Activated CD4-positive, alpha-beta T cell treated with anti-CD3 and anti-CD28 coated beads, Interleukin-2, amount 50 U/mL, for 1 hour (primary cell): ENCODE results near the gene GABRR3.

Source experiments
- DNase-seq: peaks from one replicate; pipeline ENCODE4 v3.0.0-alpha.2; 2020

Gene GABRR3

DNA sequence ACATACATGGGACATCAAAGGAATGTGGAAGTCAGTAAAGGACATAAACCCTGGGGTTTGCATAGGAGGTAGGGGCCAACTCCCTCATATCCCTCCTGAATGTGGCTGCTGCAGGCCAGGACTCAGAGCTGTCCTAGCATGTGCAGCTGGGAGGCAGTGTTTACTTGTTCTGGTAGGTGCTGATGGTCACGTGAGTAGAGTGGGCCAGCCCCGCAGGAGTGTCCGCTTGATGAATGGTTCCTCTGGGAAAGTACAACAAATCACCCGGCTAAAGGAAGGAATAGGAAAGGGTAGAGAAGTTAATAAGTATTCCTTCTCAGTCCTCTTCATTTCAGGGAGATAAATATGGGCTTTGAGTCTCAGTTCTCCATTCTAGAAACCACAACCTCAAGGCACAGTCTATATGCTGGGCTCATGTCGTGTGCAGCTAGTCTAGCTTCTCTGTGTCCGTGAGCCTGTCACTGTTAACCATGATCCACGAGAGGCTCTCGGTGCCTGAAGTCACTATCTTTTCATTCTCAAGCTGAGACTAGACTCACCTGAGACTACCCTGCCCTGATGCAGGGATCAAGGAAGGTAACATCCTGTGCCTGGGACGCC is 80.8 kb downstream of the GABRR3 start:
- DNase-seq, result no peak

DNA sequence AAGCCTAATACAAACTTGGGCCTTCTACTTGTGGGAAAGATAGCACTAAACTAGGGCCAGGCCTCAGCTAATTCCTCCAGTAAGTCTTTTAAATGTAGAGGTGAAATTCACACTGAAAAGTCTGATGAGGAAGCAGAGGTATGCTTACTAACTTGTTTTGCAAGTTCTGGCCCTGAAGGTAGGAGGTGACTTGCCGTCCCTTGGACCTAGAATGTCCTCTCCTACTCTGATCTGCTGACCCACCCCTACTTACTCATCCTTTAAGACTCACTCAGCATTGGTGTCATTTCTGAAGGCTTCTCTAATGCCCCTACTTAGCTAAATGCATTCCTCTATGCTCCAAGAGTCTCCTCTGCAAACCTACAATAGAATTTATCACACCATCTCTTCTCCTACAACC is 82.2 kb downstream of the GABRR3 start:
- no peak for DNase-seq

DNA sequence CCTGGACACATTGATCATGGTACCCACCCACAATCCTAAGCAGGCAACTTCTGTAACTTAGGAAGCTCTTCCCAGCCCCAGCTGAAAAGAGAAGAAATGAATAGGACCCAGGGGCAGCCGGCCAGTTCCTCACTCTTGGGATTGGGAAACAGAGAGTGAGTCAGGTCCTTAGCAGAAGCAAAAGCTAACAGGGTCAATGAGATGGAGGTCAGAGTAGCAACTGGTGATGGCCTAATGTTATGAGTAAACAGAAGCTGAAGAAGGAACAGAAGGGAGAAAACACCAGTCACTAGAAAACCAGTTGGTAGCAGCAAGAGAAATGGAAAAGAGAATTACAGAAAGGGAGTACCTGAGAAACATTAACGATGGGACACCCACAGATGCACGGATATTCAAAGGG is 82.8 kb downstream of the GABRR3 start:
- DNase-seq, result no peak

DNA sequence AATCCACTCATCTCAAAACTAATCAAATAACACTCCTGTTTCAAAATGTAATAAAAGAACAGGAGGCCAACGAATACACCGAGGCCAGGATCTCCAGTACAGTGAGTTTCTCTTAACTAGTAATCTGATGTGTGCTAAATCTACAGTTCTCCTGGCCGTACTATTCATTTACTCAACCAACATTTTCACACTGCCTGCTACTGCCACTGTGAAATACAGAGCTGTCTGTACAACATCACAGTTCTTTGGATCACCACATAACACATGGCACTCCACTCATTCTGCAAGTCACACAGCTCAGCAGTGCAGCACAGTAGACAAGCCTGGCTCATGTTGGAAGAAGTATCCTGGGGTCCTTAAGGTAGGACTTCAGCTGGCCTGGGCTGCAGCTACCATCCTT is 84.8 kb downstream of the GABRR3 start:
- no peak for DNase-seq

DNA sequence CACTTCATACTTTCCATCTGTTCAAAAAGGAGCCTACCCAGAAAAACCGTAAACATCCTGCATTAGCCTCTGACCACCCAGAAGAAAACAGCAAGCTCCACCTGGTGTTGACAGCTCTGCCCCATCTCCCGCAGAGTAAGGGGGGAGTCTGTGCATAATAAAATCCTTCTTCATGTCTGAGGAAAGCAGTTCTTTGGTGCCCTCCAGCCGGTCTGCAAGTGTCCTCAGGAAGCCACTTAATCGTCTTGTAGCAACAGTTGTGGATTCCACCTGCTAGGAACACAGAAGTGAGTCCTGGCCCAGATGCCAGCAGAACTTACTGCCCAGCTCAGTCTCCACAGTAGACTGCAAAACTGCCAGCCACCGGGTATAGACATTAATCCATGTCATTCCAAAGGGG is 85.4 kb downstream of the GABRR3 start:
- DNase-seq, result no peak

DNA sequence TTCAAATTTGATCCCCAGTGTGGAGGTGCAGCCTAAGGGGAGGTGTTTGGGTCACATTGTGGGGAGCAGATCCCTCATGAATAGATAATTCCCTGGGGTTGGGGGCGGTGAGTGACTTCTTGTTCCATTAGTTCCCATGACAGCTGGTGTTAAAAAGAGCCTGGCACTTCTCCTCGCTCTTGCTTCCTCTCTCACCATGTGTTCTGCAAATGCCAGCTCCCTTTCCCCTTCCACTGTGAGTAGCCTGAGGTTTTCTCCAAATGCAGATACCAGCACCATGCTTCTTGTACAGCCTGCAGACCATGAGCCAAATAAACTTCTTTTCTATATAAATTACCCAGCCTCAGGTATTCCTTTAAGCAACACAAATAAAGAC is 86.0 kb downstream of the GABRR3 start:
- no peak for DNase-seq

DNA sequence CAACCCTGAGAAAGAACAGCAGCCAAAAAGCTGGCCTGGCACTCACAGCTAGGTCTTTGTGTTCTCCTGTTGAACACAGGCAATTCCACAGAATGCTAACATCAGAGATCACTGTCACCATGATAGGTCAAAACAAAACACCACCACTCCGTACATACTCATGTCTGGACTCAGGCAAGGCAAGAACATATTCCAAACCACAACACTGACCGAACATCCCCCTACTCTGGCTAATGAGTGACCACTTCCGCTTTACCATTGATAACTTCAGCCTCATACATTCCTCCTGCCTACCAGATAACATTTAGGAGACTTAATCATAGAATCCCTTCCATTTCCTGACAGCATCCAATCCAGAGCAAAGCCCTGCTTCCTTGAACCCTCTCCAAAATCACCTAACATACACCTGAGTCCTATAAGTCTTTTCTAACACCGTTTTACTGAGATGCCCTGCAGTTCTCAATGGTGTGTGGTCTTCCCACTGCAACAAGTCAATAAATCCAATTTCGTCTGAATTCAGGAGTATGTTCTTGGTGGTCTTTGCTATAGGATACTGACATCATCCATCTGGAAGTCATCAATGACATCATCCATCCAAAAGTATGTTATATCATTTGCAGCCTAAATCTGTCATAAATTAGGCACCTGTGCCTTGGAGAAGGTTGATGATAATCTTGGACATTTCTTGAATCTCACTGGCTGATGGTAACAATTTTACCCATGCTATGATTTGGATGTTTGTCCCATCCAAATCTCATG is 86.6 kb downstream of the GABRR3 start:
- DNase-seq, result no peak

DNA sequence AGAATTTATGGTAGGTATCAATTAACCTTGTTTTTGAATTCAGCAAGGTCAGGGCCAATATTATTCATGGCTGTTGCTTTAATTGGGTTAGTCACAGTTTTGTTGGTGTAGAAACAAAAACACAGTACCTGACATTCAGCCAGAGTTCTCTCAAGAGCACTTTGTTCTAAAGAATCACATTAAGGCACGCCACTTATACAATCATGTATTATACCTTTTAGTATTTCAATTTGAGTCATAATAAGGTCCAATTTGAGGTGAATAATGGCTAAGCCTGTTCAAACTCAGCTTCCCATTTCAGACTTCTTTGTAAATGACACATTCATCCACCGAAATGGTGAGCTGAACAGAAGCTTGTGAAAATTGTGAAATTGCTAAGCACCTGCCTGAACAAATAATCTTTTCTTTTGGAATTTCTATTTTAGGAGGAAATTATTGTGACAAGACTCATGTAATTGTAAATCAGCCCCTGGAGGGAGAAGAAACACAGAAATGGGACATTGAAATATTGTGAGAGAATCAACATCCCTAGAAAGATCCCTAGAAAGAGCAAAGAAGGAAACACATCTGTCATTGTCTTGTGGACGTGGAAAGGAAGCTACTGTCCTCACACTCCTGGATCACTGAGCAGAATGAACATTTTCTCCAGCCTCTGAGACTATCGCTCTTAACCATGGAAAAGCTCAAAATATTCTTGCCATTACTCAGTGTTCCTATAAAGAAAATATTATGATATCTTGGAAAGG is 92.1 kb downstream of the GABRR3 start:
- DNase-seq, result no peak

DNA sequence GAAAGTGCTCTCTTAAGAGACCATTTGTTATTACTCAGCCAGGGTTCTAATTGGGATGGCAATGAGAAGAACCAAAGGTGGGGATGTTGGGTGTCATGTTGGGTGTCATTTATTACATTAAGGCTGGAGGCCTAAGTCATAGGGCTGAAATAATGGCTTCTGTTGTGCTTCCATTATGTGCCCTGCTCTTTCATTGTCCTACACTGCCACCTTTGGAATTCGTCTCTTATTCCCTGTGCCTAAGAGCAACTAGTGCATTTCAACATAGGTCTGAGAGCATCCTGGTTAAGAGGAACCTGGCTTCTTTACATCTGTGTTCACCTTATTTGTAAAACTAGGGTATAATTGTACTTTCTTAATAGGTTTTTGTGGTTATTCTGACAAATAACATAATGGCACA is 95.1 kb downstream of the GABRR3 start:
- no peak for DNase-seq

DNA sequence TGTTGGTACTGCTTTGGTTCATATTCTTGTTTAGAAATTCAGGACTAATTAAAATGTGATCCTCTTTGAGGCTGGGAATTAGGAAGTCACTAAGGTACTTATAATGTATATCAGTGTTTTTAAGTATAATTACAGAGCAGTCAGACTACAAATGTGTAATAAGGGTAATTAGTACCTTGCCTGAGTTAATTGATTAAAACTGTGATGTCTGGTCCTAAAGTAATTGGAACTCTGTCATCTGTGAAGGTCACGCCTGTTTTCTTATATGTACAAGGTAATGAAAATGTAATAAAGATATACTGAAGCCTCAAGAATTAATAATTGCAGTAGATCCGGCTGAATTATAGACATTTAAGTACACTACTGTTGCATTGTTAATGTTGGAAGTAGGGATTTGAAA is 95.7 kb downstream of the GABRR3 start:
- DNase-seq, result no peak

DNA sequence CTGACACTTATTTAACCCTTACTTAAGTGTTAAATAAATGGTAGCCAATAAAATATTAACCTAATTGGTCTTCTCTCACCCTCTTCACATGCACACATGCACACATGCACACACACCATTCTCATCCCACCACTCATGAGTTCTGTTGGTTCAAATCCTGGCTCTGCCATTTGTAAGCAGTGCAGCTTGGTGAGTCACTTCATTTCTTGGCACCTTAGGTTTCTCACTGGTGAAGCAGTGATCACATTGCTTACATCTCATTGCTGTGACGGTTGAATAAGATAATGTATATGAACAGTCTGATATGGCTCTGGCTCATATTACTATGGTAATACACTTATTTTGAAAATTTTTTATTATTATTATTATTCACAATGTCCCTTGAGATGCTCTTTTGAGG is 96.7 kb downstream of the GABRR3 start:
- no peak for DNase-seq

DNA sequence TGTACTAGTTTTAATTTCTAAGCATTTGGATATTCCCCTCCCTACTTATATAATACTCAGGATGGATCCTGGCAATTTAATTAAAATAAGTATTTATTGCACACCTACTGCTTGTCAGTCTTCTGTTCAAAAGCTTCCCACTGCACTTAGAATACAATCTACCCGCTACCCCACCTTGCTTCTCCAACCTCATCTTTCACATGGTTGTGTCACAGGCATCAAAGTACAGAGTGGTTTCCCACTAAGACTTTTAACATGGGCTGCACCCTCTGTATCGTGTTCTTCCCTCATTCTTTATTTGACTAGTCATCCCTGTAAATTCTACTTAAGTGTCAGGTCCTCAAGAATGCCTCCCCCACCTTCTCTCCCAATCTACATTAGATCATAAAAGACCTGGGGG is 97.9 kb downstream of the GABRR3 start:
- DNase-seq, result no peak

DNA sequence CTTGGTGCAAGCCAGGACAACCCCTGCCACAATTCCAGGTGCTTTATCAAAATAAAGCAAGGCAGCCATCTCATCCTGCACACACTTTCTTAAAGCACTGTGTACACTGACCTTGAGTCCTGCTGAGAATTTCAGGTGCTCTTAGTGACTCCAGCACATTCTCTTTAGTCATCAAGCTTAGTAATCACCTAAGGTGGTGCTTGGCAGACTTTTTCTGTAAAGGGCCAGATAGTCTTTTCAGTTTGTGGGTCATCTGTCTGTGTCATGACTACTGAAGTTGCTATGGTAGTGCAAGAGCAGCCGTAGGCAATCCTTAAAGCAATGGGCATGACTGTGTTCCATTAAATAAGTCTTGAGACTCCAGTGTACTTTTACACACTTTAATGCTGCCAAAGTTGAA is 99.3 kb downstream of the GABRR3 start:
- DNase-seq, result no peak
